Ureter (tissue), 1 donor: Measurements from ENCODE around the gene TOR1A. TPM values are rescaled to one million over a fixed set of nuclear protein-coding genes. Genes with fewer than 3 reads are reported as not detected.

Experiments
- total RNA-seq: library from RNA; stranded (reverse); gene quantifications from one replicate; pipeline ENCODE4 v1.2.4, GENCODE V29; 2023
- donor health status: DM: yes; HTN: yes; CAD: no.

TOR1A gene
- total RNA-seq, 1 donor from 2014 or later = 34.1 TPM

Other genes starting within 250 kb of the TOR1A start
- gene C9orf50, start 203.0 kb downstream of the TOR1A start, total RNA-seq = not detected
- 31.2 TPM for gene NTMT1, start 198.0 kb downstream of the TOR1A start, total RNA-seq
- gene ASB6, start 182.0 kb downstream of the TOR1A start, total RNA-seq = 18.8 TPM
- 6.5 TPM for gene PRRX2, start 158.5 kb downstream of the TOR1A start, total RNA-seq
- gene PTGES, start 71.1 kb downstream of the TOR1A start, total RNA-seq = 67.9 TPM
- 19.5 TPM for gene TOR1B, start 21.0 kb downstream of the TOR1A start, total RNA-seq
- 38.7 TPM for gene C9orf78, start 11.1 kb upstream of the TOR1A start, total RNA-seq
- gene USP20, start 11.3 kb upstream of the TOR1A start, total RNA-seq = 42.1 TPM
- 71.7 TPM for gene FNBP1, start 219.1 kb upstream of the TOR1A start, total RNA-seq
- gene GPR107, start 229.8 kb upstream of the TOR1A start, total RNA-seq = 48.2 TPM